ENCODE measurements around the gene H2BW2.
"Not testable (repeated sequence)": the region's sequence is repeated elsewhere in the genome, so short reads cannot be mapped to it uniquely, and the experiment has no call there.

- TF ChIP-seq EZH2 (IDR thresholded peaks at IDR 0.05; ENCODE audit: low read length, missing control alignments) = not testable (repeated sequence)
- TF ChIP-seq, protein P1, sequence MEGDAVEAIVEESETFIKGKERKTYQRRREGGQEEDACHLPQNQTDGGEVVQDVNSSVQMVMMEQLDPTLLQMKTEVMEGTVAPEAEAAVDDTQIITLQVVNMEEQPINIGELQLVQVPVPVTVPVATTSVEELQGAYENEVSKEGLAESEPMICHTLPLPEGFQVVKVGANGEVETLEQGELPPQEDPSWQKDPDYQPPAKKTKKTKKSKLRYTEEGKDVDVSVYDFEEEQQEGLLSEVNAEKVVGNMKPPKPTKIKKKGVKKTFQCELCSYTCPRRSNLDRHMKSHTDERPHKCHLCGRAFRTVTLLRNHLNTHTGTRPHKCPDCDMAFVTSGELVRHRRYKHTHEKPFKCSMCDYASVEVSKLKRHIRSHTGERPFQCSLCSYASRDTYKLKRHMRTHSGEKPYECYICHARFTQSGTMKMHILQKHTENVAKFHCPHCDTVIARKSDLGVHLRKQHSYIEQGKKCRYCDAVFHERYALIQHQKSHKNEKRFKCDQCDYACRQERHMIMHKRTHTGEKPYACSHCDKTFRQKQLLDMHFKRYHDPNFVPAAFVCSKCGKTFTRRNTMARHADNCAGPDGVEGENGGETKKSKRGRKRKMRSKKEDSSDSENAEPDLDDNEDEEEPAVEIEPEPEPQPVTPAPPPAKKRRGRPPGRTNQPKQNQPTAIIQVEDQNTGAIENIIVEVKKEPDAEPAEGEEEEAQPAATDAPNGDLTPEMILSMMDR (conservative IDR thresholded peaks at IDR 0.05 in 1 of 2, IDR thresholded peaks at IDR 0.05 in 1 of 2; ENCODE audit: low read depth in 1 of 2, low read length in 2 of 2) = not testable (repeated sequence)
Observed at GRCh38 chrX:104077854-104078253, 38.1 kb downstream of the H2BW2 start.

Measured in fibroblast of lung (primary cell).